SHP77 (cell line): ENCODE results near the gene RIMBP3C.
A peak's percentile ranks its signal among the peaks of the same experiment; 100 is the strongest.
"Not testable (repeated sequence)": the region's sequence is repeated elsewhere in the genome, so short reads cannot be mapped to it uniquely, and the experiment has no call there.

ENCODE experiments used
- DNase-seq, 2 experiments: peaks; one replicate each; lab custom pipeline; 2025; lab: John Stamatoyannopoulos, UW

The RIMBP3C gene

GRCh38 chr22:21573293-21573734, 22.1 kb upstream of the RIMBP3C start:
- DNase-seq, result no peak

GRCh38 chr22:21571679-21572078, 20.4 kb upstream of the RIMBP3C start:
- DNase-seq, result no peak

GRCh38 chr22:21570398-21570797, 19.1 kb upstream of the RIMBP3C start:
- DNase-seq, result no peak

- no peak for DNase-seq
These were observed 18.4 kb upstream of the RIMBP3C start for GRCh38 chr22:21569459-21570170.

GRCh38 chr22:21569076-21569427, 17.8 kb upstream of the RIMBP3C start:
- DNase-seq, result not testable (repeated sequence)

- DNase-seq, result no peak
These were observed 17.2 kb upstream of the RIMBP3C start for GRCh38 chr22:21568347-21569075.

GRCh38 chr22:21567456-21568346, 16.4 kb upstream of the RIMBP3C start, which contains the start of gene UBE2L3:
TSS of gene UBE2L3 (plus strand) at chr22:21567714. CDS start at chr22:21567745, 31 bp downstream.
- DNase-seq, result peak; percentile 47 to 86

GRCh38 chr22:21564411-21564810, 13.2 kb upstream of the RIMBP3C start:
- no peak for DNase-seq

GRCh38 chr22:21563912-21564311, 12.7 kb upstream of the RIMBP3C start:
- DNase-seq, result no peak

- DNase-seq, result not testable (repeated sequence)
These were observed 9.4 kb upstream of the RIMBP3C start for GRCh38 chr22:21560657-21561056.

- DNase-seq, result not testable (repeated sequence)
These were observed 8.3 kb upstream of the RIMBP3C start for GRCh38 chr22:21559345-21560125.

- DNase-seq, result not testable (repeated sequence)
These were observed 598 bp downstream of the RIMBP3C start for GRCh38 chr22:21550678-21551047.

- not testable (repeated sequence) for DNase-seq
These were observed 1.1 kb downstream of the RIMBP3C start for GRCh38 chr22:21550008-21550677.

GRCh38 chr22:21549558-21549957, 1.7 kb downstream of the RIMBP3C start:
- DNase-seq, result not testable (repeated sequence)

- DNase-seq, result not testable (repeated sequence)
These were observed 6.6 kb downstream of the RIMBP3C start for GRCh38 chr22:21544432-21545322.

GRCh38 chr22:21539862-21540261, 11.4 kb downstream of the RIMBP3C start:
- not testable (repeated sequence) for DNase-seq

- DNase-seq, result not testable (repeated sequence)
These were observed 18.2 kb downstream of the RIMBP3C start for GRCh38 chr22:21532863-21533648.

- not testable (repeated sequence) for DNase-seq
These were observed 19.7 kb downstream of the RIMBP3C start for GRCh38 chr22:21531525-21531924.
